HG03108 (cell line): ENCODE data around the gene DDX27.
"Not testable (repeated sequence)": the region's sequence is repeated elsewhere in the genome, so short reads cannot be mapped to it uniquely, and the experiment has no call there.

Source experiments
- ATAC-seq: cut with Tn5 transposase; IDR thresholded peaks from one replicate; pipeline ENCODE4 v1.9.1; 2021; ENCODE audit warnings: moderate library complexity; ENCODE audit not compliant: unreplicated experiment

DDX27 gene

GRCh38 chr20:49203746-49204145 lies 15.5 kb upstream of the DDX27 start:
- no peak for ATAC-seq

- ATAC-seq: no peak
Observed at GRCh38 chr20:49207076-49207475, 12.1 kb upstream of the DDX27 start.

GRCh38 chr20:49210101-49210756 lies 9.0 kb upstream of the DDX27 start:
- ATAC-seq: no peak

DNA sequence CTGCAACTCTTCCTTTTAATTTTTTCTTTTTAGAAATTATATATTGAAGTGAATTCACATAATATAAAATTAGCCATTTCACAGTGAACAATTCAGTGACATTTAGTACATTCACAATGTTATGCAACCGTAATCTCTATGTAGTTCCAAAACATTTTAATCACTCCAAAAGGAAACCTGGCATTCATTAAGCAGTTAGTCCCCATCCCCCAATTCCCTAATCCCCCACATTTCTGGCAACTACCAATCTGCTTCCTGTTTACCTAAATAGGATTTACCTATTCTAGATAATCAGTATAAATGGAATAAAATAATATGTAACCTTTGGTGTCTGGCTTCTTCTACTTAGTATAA lies 8.5 kb upstream of the DDX27 start:
- no peak for ATAC-seq

DNA sequence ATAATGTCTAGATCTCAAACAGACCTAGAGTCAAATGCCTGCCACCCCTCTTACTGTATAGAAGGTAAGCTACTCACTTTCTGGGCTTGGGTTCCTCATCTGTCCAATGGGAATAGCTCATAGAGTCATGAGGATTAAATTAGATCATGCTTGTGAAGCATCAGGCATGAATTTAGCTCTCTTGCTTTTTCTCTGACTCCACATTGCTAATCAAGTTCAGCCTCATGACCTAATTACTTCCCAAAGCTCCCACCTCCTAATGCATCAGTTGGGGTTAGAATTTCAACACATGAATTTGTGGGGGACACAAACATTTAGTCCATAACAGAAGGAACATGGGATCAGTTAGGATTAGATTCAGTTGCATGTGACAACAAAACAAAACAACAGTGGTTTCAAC lies 4.6 kb upstream of the DDX27 start:
- ATAC-seq: no peak

DNA sequence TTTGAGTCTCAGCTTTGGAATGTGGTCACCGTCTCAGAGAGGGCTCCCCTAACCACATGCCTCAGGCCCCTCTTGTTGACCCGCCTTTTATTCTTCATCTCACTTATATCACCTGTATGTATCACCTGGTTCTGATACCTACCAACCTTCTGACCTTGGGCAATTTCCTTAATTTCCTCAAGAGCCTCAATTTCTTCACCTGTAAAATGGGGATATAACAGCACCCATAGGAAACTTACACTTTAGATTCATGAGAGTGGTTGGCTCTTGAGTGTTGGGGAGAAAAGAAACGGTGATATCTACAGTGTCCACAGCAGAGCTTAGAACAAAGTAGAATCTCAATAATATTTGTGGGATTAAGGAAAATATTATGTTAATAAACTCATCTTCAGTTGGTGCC lies 4.0 kb upstream of the DDX27 start:
- no peak for ATAC-seq

GRCh38 chr20:49216991-49217578 lies 2.1 kb upstream of the DDX27 start:
- no peak for ATAC-seq

GRCh38 chr20:49218739-49219090 lies 501 bp upstream of the DDX27 start:
- ATAC-seq: not testable (repeated sequence)

DNA sequence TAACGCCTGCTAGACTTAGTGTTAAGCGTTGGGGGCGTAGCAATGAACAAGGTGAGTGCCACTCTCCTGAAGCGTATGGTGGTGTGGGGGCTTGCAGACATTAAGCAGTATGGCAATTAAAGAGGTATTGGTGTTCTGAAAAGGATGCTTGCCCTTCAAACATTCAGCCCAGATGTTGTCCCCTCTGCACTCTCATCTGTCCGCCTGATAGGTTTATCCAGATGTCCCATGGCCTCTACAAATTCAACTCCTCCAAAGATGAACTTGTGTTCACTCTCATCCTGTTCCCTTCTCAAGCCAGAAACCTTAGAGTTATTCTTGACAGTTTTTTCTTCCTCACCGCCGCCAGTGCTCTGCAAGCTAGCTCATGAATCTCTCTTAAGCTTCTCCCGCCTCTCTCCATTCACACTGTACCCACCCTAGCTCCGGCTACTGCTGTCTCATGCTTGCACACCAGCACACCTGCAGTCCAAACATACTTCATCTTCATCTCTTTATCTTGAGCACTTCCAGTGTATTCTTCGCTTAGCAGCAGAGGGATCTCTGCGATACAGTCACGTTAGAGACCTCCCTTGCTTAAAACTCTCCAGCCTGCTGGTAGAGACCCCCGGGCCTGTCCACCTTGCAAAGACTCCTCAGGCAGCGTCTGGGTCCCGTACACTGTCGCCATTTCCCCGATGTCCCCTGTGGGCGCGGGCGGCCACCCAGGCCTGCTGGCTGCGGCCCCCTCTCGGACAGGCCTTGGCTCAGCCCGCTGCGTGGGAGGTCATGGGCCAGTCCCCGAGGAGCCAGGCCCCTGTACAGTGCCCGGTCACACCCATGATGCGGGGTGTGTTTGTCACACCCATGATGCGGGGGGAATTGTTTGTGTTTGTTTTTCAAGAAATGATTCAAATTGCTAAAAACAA lies 962 bp downstream of the DDX27 start:
- ATAC-seq: no peak

DNA sequence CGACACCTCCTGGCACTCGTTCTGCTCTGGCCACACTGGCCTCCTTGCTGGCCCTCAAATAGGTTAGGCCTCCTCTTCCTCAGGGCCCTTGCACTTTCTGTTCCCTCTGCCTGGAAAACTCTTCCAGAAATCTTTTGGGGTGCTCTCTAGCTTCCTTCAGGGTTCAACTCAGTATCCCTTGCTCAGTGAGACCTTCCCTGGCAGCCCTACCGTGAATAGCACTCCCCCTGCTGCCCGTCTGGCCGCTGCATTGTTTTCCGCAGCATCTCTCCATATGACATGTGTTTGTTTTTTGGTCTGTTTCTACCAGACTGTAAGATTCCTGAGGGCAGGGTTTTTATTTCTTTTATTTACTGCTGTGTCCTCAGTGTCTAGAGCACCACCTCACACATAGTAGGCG lies 6.7 kb downstream of the DDX27 start:
- no peak for ATAC-seq

DNA sequence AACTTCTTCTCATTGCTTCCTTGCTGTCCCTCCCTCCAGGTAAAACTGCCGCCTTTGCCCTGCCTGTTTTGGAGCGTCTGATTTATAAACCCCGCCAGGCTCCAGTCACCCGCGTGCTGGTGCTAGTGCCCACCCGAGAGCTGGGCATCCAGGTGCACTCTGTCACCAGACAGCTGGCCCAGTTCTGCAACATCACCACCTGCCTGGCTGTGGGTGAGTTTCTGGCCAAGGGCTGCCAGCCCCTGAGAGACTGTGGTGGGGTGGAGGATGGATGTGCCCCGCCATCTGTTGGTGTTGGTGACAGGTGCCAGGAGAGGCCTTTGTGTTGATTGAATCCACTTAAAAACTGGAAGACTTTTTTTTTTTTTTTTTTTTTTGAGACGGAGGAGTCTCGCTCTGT lies 9.5 kb downstream of the DDX27 start:
- no peak for ATAC-seq

DNA sequence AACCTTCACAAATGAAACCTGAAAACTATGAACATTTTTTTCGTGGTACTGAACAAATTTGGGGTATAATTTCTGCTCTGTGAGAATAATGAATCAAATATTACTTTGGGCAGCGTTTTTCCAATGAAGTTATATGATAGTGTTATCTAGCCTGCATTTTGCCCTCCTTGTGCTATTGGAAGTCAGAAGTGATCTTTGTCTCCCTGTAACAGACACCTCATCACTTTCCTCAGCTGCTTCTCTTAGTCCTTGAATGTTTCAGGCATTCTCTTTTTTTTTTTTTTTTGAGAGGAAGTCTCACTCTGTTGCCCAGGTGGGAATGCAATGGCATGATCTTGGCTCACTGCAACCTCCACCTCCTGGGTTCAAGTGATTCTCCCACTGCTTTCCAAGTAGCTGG lies 10.2 kb downstream of the DDX27 start:
- ATAC-seq: no peak

DNA sequence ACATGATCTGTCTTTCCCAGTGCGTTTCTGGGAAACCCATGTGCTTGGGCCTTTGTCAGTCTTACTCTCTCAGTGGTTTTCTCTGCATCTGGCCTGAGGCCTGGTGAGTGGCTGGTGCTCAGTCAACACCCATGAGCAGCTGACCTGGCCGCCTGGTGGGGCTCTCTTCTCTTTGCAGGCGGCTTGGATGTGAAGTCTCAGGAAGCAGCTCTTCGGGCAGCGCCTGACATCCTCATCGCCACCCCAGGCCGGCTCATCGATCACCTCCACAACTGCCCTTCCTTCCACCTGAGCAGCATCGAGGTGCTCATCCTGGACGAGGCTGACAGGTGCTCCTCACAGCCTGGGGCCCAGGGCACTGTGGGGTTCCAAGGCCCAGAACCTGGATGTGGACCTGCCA lies 10.8 kb downstream of the DDX27 start:
- ATAC-seq: no peak

DNA sequence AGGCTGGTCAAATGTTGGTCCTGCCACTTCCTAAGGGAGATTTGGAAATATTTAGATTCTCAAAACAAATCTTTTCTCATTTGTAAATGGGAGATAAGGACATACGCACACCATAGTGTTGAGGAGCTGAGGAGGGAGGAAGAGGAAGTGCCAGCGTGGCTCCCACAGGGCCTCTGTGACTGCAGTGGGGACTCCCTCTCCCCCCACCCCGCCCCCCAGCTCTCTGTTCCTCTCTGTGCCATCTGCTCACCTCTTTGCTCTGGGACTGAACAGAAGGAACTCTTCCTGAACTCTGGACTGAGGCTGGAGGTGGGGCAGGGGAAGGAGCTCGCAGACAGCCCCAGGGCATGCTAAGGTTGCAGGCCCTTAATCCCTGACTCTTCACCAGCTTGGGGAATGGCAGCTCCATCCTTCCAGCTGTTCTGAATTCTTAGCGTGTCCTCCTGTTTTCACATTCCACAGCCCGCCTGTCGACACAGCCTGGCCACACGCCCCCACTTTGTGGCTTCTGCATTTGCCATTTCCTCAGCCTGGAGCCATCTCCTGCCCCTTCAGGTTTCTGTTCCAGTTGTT lies 11.4 kb downstream of the DDX27 start:
- ATAC-seq: no peak

- no peak for ATAC-seq
Observed at GRCh38 chr20:49231471-49231870, 12.3 kb downstream of the DDX27 start.

GRCh38 chr20:49233226-49233625 lies 14.0 kb downstream of the DDX27 start:
- ATAC-seq: no peak

DNA sequence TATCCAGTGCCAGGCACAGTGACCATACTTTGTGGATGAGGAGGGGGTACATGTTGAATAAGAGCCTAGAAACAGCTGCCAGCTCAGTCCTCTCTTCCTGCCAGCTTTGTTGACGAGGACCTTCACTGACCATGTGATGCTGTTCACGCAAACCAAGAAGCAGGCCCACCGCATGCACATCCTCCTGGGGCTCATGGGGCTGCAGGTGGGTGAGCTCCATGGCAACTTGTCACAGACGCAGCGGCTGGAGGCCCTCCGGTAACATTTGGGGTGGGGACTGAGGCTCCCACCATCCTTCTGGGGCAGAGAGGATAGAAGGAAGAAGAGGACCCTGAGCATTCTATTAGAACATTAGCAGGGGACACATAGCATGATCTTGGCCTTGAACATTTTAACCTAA lies 15.6 kb downstream of the DDX27 start:
- no peak for ATAC-seq

DNA sequence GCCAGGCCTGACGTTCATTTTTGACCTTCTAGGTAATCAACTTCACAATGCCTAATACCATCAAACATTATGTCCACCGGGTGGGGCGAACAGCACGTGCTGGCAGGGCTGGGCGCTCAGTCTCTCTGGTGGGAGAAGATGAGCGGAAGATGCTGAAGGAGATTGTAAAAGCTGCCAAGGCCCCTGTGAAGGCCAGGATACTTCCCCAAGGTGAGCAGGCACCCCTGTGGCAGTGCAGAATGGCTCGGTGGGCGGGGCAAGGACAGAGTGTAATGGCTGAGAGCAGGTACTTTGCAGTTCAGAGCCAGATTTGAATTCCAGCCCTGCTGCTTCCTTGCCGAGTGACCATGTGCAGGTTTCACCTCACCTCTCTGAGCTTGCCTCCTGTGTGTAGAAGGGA lies 17.1 kb downstream of the DDX27 start:
- no peak for ATAC-seq

- no peak for ATAC-seq
Observed at GRCh38 chr20:49237531-49237930, 18.3 kb downstream of the DDX27 start.

- no peak for ATAC-seq
Observed at GRCh38 chr20:49245921-49246740, 26.9 kb downstream of the DDX27 start.

- ATAC-seq: no peak
Observed at GRCh38 chr20:49247169-49247723, 28.0 kb downstream of the DDX27 start.
